Stomach (tissue), 9 donors: ENCODE results near the gene ATP9B. TPM values are rescaled to one million over a fixed set of nuclear protein-coding genes. Genes with fewer than 3 reads are reported as not detected.

ENCODE experiments used
- DNase-seq, 2 donors: peaks; one replicate each; pipeline versions ENCODE4 v3.0.0 to v3.0.0-alpha.2; 2013 to 2019
- H3K27ac ChIP-seq, 5 donors: fragments of 200-600 bp in 4 of 5; sonication (generic) in 4 of 5; one replicate each; pipeline ENCODE4 v1.5.1; 2013 to 2019; ENCODE audit warnings: mild to moderate bottlenecking in 1 of 5, moderate library complexity in 1 of 5
- H3K27me3 ChIP-seq, 3 donors: fragments of 200-600 bp; sonication (generic); one replicate each; pipeline ENCODE4 v1.5.1; 2017 to 2019; ENCODE audit warnings: mixed run types in 1 of 3
- H3K36me3 ChIP-seq, 4 donors: fragments of 200-600 bp; sonication (generic); 1 replicate in 3 of 4; 2 replicates in 1 of 4; pipeline ENCODE4 v1.5.1; 2016 to 2019
- H3K4me1 ChIP-seq, 4 donors: fragments of 200-600 bp; sonication (generic); one replicate each; pipeline ENCODE4 v1.5.1; 2016 to 2019
- H3K4me3 ChIP-seq, 4 donors: fragments of 200-600 bp; sonication (generic) in 3 of 4; one replicate each; pipeline ENCODE4 v1.5.1; 2016 to 2019; ENCODE audit warnings: mild to moderate bottlenecking in 1 of 4
- H3K9me3 ChIP-seq, 4 donors: fragments of 200-600 bp; sonication (generic); one replicate each; pipeline ENCODE4 v1.5.1; 2016 to 2019
- EP300 ChIP-seq: sonication (generic); formaldehyde crosslinking; IDR thresholded peaks from one replicate; pipeline ENCODE4 v1.6.1; 2017; ENCODE audit warnings: antibody characterized with exemption
- POLR2A ChIP-seq, 4 donors: fragments of 450-650 bp; IDR thresholded peaks; one replicate each; pipeline ENCODE4 v1.6.1; 2016; ENCODE audit warnings: antibody characterized with exemption in 4 of 4, control low read depth in 2 of 4, mild to moderate bottlenecking in 1 of 4, moderate library complexity in 1 of 4
- POLR2AphosphoS5 ChIP-seq, 3 donors: sonication (generic); formaldehyde crosslinking; IDR thresholded peaks; one replicate each; pipeline ENCODE4 v1.6.1; 2016; ENCODE audit warnings: antibody characterized with exemption in 3 of 3
- WGBS, 5 donors: extraction: QIAGEN DNeasy Blood & Tissue Kit in 3 of 5; methylation state at CpG; one replicate each; pipeline versions ENCODE4 v1.1.5 to v1.1.7; 2013 to 2018; 5-methylcytosine and 5-hydroxymethylcytosine counted together
- intact Hi-C: fragments of 100-400 bp; cut with DNase I; formaldehyde crosslinking; loops from one replicate; pipeline ENCODE4 v1.15.1; 2023; ENCODE audit warnings: low total_unique reads
- polyA plus RNA-seq, 3 donors: library from polyadenylated mRNA; stranded (reverse); fragments of 200-250 nt; gene quantifications; one replicate each; pipeline ENCODE4 v1.2.3, GENCODE V29; 2013
- total RNA-seq, 5 donors: library from RNA; depleted of rRNA; stranded (reverse); fragments of >200 nt; gene quantifications; one replicate each; pipeline versions ENCODE4 v1.1.0 to v1.2.3, GENCODE V29; 2014 to 2016
- TF ChIP-seq, protein P1 (sequence below), 7 experiments: fragments of 450-650 bp in 4 of 7; fragments of 200-600 bp in 3 of 7; sonication (generic) in 3 of 7; IDR thresholded peaks; one replicate each; pipeline ENCODE4 v1.5.1; 2016 to 2019; ENCODE audit warnings: antibody characterized with exemption in 7 of 7, control low read depth in 2 of 7, mild to moderate bottlenecking in 1 of 7
- donor health status: healthy with polysubstance abuse.
- donor health status: Bipolar disorder and iron deficiency.
- donor health status: healthy.

The ATP9B gene
- total and polyA plus RNA-seq, 8 donors = 10.6 to 128 (median 34.9) TPM

DNA sequence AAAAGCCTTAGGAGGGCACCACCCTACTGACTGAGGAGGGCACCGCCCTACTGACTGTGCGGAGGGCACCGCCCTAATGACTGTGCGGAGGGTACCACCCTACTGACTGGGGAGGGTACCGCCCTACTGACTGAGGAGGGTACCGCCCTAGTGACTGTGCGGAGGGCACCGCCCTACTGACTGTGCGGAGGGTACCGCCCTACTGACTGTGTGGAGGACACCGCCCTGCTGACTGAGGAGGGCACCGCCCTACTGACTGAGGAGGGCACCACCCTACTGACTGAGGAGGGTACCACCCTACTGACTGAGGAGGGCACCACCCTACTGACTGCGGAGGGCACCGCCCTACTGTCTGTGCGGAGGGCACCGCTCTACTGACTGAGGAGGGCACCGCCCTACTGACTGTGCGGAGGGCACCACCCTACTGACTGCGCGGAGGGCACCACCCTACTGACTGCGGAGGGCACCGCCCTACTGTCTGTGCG lies 176.4 kb downstream of the ATP9B start:
- no peaks in the 10 kb centered on the region for H3K9me3 ChIP-seq
- TF ChIP-seq, protein P1, sequence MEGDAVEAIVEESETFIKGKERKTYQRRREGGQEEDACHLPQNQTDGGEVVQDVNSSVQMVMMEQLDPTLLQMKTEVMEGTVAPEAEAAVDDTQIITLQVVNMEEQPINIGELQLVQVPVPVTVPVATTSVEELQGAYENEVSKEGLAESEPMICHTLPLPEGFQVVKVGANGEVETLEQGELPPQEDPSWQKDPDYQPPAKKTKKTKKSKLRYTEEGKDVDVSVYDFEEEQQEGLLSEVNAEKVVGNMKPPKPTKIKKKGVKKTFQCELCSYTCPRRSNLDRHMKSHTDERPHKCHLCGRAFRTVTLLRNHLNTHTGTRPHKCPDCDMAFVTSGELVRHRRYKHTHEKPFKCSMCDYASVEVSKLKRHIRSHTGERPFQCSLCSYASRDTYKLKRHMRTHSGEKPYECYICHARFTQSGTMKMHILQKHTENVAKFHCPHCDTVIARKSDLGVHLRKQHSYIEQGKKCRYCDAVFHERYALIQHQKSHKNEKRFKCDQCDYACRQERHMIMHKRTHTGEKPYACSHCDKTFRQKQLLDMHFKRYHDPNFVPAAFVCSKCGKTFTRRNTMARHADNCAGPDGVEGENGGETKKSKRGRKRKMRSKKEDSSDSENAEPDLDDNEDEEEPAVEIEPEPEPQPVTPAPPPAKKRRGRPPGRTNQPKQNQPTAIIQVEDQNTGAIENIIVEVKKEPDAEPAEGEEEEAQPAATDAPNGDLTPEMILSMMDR (IDR thresholded peaks at IDR 0.05) = no peak
- no peak for TF ChIP-seq POLR2A (IDR thresholded peaks at IDR 0.05)
- no peak for TF ChIP-seq POLR2AphosphoS5 (IDR thresholded peaks at IDR 0.05)
- TF ChIP-seq EP300 = no peak
- H3K27me3 ChIP-seq = no peaks in the 10 kb centered on the region
- WGBS, 5 donors = 74 to 83% (median 81%) methylated on average over 8 to 23 of the region's 23 CpGs
- intact Hi-C loops = no loop called here
- peak in 1 of 2 donors; percentile 42 for DNase-seq
- H3K36me3 ChIP-seq = no peaks in the 10 kb centered on the region
- peaks cover 0 to 10% (median 2%) of the 10 kb centered on the region in 4 donors for H3K4me1 ChIP-seq
- H3K4me3 ChIP-seq = no peak overlapping the region
- no peak overlapping the region for H3K27ac ChIP-seq

DNA sequence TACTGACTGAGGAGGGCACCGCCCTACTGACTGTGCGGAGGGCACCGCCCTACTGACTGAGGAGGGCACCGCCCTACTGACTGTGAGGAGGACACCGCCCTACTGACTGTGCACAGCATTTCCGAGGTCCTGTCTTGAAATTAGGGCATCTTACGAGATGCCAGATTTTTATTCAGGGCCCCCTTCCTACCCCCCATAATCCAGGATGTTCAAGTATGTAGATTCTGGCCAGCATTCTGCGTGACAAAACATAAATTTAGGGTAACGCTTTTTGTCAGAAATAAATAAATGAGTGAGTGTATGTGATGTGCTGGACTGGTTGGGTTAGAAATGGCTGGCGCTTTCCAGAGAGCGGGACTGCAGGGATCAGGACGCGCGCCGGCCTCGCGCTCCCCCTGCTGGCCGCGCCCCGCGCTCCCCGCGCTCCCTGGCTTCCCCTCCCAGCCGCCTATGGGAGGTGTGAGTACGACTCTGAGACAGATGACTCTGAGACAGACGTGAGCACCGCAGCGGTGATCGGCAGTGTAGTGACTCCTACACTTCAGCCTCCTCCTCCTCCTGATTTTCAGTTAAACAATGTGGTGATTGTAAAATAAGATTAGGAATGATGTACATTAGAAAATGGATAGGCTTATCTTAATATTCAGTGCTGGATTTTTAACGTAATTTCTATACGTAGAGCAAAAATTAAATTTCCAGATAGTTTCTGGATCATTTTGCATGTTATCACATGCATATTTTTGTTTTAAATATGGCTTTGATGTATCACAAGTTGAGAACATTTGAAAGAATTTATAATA lies 177.3 kb downstream of the ATP9B start:
- TF ChIP-seq, protein P1 (IDR thresholded peaks at IDR 0.05) = peak in 5 of 7 experiments; percentile 64 to 96 (median 92)
- TF ChIP-seq POLR2A (IDR thresholded peaks at IDR 0.05) (no peak), POLR2AphosphoS5 (IDR thresholded peaks at IDR 0.05) (no peak), EP300 (no peak)
- intact Hi-C loops = no loop called here
- Histone ChIP-seq H3K4me1 (peaks cover 0 to 10% (median 2%) of the 10 kb centered on the region in 4 donors), H3K9me3 (no peaks in the 10 kb centered on the region), H3K27ac (no peak overlapping the region), H3K4me3 (no peak overlapping the region), H3K27me3 (no peaks in the 10 kb centered on the region), H3K36me3 (no peaks in the 10 kb centered on the region)
- peak; percentile 73 to 92 for DNase-seq
- 15 to 19% (median 17%) methylated on average over 27 to 31 of the region's 31 CpGs for WGBS, 5 donors

DNA sequence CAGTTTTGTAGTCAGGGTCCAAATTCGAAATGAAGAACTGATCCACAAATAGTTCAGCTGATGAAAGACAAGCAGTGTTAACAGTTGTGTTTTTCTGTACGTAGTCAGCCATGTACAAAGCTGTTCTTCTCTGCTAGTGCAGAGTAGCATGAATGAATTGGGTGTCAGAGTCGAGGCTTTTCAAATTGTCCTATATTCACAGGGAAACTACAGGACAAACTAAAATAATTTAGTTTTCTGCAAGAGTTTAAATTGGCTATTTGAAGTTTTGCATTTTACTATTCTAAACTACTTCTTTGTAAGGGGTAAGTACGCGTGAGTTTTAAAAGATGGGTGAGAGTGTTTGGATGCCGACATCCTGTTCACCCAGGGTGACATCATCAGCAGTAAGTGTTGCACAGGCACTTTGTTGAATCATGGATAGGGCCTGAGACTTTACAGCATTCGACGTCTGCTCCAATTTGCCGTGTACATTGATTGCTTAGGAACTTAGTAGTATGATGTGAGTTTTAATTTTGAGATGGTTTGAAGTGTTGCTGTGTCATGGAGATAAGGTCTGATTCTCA lies 179.4 kb downstream of the ATP9B start:
- no peak for DNase-seq
- intact Hi-C loops = no loop called here
- Histone ChIP-seq H3K27ac (no peak overlapping the region), H3K4me3 (no peak overlapping the region), H3K36me3 (peaks cover 0 to 7% (median 1%) of the 10 kb centered on the region in 4 donors), H3K4me1 (peaks cover 0 to 10% (median 2%) of the 10 kb centered on the region in 4 donors), H3K9me3 (no peaks in the 10 kb centered on the region), H3K27me3 (no peaks in the 10 kb centered on the region)
- TF ChIP-seq POLR2A (IDR thresholded peaks at IDR 0.05) (no peak), EP300 (no peak), POLR2AphosphoS5 (IDR thresholded peaks at IDR 0.05) (no peak)
- TF ChIP-seq, protein P1 (IDR thresholded peaks at IDR 0.05) = no peak
- 88 to 93% (median 91%) methylated on average over 9 of the region's 9 CpGs for WGBS, 5 donors

DNA sequence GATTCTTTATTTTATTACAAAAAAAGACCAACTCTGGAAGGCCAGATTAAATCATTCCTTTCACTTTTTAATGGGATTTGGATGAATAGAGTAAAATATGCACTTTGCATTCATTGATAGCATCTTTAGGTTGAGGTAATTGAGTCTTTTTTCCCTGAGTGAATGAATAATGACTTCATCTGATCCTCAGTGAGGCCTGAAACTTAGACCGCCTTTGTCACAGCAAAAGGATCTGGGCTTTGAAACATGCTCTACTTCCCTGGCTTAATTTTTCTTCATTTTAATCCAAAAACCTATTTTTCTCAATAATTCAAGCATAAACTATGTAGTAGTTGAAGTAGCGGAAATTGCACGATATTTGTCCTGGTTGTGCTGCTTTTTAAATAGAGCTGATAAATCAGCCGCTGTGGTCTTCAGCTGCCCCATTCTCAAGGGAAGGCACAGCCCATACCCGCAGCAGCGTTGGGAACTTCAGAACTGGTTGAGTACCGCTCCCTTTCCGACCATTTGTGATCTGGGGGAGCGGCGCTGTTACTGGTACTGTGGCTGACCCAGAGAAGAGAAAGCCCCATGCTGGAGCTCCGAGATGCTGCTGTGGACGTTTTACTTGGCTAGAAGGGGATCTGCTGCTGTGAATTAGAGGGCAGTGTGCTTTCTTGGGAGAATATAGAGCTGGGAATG lies 181.2 kb downstream of the ATP9B start:
- DNase-seq = no peak
- intact Hi-C loops = no loop called here
- WGBS, 5 donors = 92 to 95% (median 93%) methylated on average over 12 of the region's 12 CpGs
- no peaks in the 10 kb centered on the region for H3K27me3 ChIP-seq
- H3K27ac ChIP-seq = no peak overlapping the region
- no peak overlapping the region for H3K4me3 ChIP-seq
- TF ChIP-seq, protein P1 (IDR thresholded peaks at IDR 0.05) = no peak
- TF ChIP-seq POLR2A (IDR thresholded peaks at IDR 0.05) (no peak), EP300 (no peak), POLR2AphosphoS5 (IDR thresholded peaks at IDR 0.05) (no peak)
- H3K9me3 ChIP-seq = no peaks in the 10 kb centered on the region
- peaks cover 0 to 10% (median 2%) of the 10 kb centered on the region in 4 donors for H3K4me1 ChIP-seq
- H3K36me3 ChIP-seq = peaks cover 6 to 22% (median 18%) of the 10 kb centered on the region in 4 donors
